GM19372 (cell line): ENCODE data around the gene PELO.
"Not testable (repeated sequence)": the region's sequence is repeated elsewhere in the genome, so short reads cannot be mapped to it uniquely, and the experiment has no call there.

Source experiments
- ATAC-seq: cut with Tn5 transposase; IDR thresholded peaks from one replicate; pipeline ENCODE4 v1.9.1; 2021; ENCODE audit warnings: mild to moderate bottlenecking, low read depth, moderate library complexity; ENCODE audit not compliant: unreplicated experiment

PELO gene

DNA sequence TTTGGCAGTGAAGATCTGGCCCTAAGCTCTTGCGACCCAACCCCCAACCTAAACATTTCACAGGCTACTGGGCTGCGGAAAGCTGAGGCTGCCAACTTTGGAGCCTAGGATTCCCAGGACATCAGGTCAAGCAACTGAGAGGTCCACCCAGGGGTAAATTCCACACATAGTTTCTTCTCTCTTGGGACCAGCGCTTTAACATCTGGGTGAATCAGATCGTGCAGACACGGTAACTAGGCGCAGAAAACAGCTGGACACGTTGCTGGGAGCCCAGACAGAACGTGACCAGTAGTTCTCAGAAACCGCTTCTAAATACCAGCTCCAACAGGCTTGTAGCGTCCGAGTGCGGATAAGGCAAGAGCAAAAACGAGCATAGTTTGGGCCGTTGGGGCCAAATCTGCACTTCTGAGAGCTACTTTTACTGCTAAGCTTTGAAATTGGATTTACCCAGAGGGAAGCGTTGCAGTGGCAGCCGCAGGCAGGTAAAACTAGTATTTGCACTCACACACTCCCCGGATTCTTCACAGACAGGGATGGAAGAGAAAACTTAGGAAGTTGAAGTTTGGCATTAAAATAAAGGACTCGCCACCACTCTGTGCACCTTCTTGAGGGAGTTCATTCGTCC is 11.8 kb downstream of the PELO start:
- ATAC-seq = peak; percentile 23

DNA sequence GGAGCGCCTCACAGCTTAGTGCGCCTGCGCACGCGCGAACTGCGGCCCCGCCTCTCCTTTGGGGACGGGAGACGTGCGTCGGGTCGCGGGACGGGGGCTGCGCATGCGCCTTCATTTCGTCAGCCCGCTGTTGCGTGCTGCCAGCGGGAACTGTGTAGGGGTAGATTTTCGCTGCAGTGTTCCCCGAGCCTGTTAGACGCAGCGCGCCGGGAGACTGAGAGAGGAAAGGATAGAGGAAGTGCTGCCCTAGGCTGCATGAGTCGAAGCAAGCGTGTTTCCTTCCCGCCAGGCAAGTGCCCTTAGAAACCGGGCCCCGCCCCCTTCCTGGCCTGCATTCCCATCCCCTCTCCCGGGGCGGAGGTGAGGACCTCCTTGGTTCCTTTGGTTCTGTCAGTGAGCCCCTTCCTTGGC is 12.3 kb downstream of the PELO start:
- peak; percentile 89 for ATAC-seq

GRCh38 chr5:52800394-52801213 is 12.9 kb downstream of the PELO start:
- ATAC-seq = peak; percentile 30

DNA sequence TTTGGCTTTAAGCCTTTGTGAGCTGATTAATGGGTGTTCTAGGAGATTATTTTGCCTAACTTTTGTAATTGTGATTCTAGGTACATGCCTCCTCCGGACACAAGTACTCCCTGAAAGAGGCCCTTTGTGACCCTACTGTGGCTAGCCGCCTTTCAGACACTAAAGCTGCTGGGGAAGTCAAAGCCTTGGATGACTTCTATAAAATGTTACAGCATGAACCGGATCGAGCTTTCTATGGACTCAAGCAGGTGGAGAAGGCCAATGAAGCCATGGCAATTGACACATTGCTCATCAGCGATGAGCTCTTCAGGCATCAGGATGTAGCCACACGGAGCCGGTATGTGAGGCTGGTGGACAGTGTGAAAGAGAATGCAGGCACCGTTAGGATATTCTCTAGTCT is 13.6 kb downstream of the PELO start:
- no peak for ATAC-seq

- ATAC-seq = no peak
These were observed 14.7 kb downstream of the PELO start for GRCh38 chr5:52802272-52802973.

DNA sequence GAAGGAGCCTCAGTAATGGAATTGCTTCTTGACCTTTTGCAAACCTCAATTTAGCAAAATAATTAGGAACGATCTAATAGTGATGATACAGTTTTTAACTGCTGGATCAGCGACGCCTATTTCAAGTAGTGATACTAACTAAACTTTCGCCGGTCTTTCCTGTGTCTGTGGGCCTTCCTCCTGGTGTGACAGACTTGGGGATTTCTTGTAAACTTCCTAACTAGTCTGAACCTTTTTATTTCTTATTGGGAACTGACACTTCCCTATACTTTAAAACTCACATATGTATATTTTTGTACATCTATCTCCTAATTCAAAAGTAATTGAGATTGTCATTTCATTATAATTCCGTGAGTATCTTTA is 15.2 kb downstream of the PELO start:
- no peak for ATAC-seq

- no peak for ATAC-seq
These were observed 16.7 kb downstream of the PELO start for GRCh38 chr5:52804387-52804791.

- ATAC-seq = no peak
These were observed 17.3 kb downstream of the PELO start for GRCh38 chr5:52804981-52805380.

GRCh38 chr5:52805615-52806014 is 17.9 kb downstream of the PELO start:
- no peak for ATAC-seq

DNA sequence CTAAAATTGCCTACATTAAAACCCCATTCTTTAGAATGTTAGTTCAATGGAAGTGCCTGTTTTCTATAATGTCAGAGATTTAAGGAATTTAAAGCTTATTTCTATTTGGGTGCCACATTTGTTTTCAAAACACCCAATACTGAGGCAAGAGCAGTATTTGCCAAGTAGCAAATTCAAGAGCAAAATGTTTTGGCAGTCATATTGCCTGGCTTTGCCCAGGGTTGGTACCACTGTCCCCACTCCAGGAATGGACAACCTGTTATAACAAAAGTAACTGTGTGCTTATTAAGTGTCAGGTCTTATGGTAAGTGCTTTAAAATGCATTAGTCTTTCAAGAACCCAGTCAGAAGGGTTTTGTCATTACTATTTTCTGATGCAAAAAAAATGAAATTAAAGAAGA is 19.3 kb downstream of the PELO start:
- no peak for ATAC-seq

DNA sequence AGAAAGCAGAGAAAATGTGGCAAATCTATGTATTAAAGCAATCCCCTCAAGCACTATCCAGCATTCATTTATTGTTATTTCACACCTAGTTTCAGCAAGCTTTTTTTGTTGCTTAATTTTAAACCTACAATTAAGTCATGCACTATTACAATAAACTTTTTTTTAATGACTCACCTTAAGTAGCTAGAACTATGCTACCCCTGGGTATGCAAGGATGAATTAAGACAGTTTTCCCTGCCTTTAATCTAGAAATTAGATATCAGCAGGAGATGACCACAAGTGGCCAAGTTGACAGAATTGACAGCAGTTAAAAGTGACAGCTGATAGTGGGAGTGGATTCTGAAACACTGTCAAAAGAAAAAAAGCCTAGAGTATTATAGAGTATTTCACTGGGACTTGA is 20.0 kb downstream of the PELO start:
- no peak for ATAC-seq

- ATAC-seq = no peak
These were observed 20.7 kb downstream of the PELO start for GRCh38 chr5:52808316-52808901.

DNA sequence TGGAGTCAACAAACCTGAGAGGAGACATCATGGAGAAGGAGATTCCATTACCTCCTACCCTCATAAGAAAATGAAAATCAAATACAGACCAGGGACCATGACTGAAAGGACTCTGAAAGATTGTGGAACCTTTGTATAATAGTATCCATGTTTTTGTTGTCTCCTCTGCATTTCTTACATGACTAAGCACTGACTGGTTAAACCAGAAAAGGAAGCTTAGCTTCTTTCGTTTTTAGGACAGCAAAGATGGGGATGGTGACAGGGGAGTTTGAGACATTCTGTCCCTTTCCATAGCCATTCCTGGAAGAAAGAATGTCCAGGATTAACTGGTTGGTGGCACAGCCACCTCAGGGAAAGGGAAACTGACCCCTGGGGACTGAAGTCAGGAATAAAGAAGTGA is 22.2 kb downstream of the PELO start:
- ATAC-seq = no peak

GRCh38 chr5:52810426-52810825 is 22.7 kb downstream of the PELO start:
- ATAC-seq = no peak

DNA sequence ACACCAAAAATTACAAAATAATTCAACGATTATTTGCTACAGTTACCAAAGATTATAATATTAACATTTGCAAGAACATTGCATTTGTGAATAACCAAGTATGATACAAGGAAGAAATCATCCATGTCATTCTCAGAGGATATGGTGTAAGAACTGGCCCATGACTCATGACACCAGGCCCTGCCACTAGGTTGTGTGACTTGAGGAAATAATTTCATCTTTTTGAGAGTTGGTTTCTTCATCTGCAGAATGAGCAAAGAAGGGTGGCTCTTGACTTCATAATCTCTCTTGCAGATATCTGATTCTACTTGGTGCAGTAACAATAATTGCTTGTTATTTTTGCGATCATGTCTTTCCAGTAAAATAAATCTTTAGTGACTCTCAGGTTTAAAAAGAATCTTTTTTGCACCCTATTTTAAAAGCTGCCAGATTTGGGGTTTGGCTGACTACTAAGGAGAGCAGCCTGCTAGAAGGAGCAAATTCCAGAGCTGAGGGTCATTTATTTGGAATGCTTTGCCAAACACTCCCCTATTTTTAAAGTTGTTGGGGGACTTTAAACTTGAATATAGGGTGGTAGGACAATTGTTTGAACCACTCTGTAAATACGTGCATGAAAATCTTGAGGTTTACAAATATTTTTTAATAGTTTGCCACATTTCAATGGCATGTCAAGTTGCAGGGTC is 23.5 kb downstream of the PELO start:
- ATAC-seq = no peak

DNA sequence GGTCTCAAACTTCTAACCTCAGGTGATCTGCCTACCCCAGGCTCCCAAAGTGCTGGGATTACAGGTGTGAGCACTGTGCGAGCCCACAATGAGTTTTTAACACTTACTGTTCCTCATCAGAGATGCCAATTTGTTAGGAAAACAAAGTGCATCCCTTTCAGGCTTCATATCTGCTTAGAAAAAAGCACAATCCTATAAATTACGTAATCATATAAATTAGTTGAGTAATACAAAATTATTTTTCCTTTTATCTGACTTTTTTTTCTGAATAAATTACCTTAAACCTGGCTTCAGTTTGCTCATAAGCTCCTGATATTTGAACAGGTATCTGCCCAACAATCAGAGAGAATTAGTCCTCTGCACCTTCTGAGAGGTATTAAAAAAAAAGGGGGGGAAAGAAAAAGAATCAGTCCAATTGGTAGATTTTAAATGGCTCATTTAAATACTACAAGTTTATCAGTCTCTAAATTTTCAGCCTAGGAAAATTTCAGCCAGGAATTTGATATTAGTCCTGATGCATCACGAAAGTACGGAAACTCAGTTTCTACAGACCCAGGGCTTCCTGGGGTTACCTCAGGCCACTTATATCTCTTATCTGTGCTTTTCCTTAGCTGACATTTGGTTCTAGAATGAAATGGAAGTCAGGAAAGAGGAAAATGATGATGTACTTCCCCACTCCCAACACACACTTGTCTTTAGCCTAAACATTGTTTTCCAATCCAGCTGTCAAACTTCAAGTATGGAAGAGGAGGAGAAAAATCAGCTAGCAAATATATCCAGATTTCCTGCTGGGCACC is 26.8 kb downstream of the PELO start:
- ATAC-seq = no peak

DNA sequence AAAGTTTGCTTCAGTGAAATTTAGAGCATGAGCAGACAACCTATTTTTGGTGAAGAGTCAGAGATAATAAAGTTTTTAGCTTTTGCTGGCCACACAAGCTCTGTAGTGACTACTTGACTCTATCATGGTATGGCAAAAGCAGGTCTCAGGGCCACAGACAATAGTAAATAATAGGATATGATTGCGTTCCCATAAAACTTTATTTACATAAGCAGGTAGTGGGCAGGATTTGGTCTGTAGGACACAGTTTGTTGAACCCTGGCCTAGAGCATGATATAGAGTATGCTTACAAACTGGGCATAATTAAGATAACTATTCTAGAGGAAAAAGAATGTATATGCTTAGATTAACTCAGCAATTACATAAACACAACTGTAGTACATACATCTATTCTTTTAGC is 30.1 kb downstream of the PELO start:
- no peak for ATAC-seq

DNA sequence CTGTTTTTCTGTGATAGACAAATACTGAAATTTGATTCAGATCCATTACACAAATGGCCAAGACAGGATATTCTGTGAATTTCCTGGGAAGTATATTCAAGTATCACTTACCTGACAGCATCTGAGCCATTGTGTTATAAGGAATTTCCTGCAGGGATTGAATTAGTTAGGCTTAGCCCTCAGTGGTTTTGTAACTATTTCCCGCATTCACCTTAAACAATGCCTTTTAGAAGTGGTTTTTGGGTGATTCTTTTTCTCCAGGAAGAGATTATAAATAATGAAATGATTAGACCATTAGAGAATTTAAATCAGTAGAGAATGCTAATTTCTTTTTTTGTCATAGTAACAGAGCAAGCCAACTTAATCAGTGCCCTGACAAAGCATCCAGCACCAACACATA is 30.6 kb downstream of the PELO start:
- no peak for ATAC-seq

- not testable (repeated sequence) for ATAC-seq
These were observed 31.1 kb downstream of the PELO start for GRCh38 chr5:52818807-52819206.

DNA sequence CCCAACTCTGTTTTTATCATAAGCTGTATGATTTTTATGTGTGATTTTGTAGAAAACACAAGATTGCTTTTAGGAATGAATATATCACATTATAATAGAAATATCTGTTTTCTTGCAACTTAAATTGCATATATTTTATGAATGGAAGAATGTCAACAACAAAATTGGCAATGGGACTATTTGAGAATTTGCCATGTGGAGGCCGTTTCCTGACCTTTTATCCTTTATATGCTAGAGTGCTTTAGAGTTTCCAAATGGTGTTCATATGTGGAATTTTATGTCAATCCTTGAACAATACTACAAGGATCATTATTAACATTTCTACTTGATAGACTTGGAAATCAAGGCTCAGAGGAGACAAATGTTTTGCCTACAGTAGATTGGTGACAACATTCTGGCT is 34.2 kb downstream of the PELO start:
- ATAC-seq = no peak
